H54 (cell line): ENCODE measurements around the gene TRIM54.
A peak's percentile ranks its signal among the peaks of the same experiment; 100 is the strongest.
"Not testable (repeated sequence)": the region's sequence is repeated elsewhere in the genome, so short reads cannot be mapped to it uniquely, and the experiment has no call there.

Source experiments
- DNase-seq: peaks from one replicate; pipeline ENCODE4 v3.0.0; 2011; ENCODE audit warnings: low spot score, mixed read lengths; ENCODE audit not compliant: insufficient read length
- FAIRE-seq: peaks from 3 replicates; lab custom pipeline; 2011; peaks lifted over from hg19 to GRCh38; lab: Jason Lieb, UNC
- POLR2A ChIP-seq: IDR thresholded peaks from 2 replicates; pipeline ENCODE4 v1.6.1; 2011; ENCODE audit warnings: low read depth, mild to moderate bottlenecking, low read length

The TRIM54 gene

DNA sequence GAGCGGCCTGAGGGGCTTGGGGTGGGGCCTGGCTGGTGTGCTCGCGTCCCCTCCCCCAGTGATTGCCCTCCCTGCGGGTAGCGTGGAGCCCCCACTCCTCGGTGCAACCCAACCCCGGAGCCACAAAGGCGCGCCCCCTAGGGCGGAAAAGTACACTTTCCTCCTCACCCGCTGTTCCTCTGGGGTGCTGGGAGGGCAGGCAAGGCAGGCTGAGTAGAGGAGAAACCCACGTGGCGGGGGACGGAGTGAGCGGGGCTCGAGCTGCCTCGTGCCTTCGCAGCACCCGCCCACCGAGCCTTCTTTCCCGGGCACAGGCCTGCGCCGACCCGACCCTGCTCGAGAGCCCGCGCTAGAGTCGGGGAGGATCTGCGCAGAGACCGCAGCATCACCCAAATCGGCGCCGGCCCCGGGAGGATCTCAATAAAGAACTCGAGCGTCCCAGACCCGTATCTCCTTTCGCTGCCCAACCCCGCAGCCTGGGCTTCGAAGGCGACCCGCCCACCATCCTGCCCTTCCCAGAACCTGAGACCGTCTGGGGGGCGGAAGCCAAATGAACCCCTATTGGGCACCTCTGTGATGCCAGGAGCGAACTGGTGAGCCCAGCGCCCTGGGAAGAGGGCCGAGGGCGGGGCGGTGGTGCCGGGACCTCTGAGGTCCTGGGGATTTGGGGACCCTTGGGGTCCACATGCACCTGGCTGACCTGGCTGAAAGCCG is 24.5 kb downstream of the TRIM54 start:
- TF ChIP-seq POLR2A: no peak
- no peak for DNase-seq
- no peak for FAIRE-seq

DNA sequence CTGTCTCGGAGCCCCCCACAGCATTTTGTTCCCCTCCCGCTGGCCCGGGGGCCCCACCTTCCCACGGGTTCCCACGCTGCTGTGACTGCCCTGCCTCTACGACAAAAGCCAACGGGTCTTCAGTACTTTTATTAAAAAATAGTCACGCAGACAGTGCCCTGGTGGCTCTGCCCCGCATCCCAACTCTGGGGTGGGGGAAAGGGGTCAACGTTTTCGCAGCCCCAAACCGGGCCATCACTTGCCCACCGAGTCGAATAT is 25.0 kb downstream of the TRIM54 start:
- DNase-seq (no peak), FAIRE-seq (no peak)
- no peak for TF ChIP-seq POLR2A

DNA sequence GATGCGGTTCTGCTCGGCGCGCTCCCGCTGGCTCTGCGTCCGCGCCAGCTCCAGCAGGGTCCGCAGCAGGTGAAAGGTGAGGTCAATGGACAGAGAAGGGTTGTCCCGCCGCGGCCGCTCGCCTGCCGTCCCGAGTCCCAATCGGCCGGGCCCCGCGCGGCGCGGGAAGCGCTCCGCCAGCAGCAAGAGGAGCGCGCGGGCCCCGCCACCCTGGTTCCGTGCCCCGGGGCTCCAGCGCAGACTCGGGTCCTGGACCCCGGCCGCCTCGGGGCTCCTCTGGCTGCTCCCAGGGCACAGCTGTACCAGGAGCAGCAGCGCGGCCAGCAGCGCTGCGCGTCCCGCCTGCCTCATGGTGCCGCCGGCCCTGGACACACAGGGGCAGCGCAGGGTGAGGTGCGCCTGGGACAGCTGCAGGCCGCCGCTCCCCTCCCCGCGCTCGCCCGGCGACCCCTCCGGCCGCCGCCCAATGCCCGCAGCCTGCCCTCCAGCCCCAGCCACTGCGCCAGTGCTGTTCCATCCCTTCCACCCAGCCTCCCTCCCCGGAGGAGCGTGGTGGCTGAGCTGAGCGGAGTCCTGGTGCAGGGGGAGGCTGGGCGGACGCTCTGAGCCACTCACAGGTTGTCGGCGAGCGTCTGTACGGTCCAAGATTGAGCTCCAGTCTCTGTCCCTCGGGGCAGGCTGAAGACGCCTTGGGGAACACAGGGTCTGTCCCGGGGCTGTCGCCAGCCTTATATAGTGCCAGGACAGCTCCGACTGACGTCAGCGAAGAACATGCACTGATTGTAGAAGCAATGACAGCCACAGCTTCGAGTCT is 25.5 kb downstream of the TRIM54 start:
- no peak for TF ChIP-seq POLR2A

DNA sequence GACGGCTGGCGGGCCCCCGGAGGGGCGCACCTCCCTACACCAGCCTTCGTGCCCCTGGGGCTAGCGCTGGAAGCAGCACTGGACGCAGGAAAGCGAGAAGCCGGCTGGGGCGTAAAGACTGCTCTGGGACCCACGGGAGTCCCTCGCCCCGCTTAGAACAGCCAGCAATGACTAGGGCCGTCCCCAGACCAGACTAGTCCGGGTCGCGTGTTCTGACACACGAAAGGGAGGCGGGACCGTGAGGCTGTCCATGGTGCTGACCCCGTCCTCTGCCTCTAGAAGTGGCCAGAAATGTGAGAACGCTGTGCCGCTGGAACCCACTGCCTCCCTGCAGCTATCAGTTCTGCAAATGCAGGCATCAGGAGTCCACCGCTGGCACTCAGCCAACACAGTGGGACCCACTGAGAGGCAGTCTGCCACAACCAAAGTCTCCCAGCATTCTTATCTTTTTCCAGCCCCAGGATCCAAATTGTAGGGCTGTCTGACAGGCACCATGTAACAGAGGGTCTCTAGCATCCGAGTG is 26.2 kb downstream of the TRIM54 start, which contains the start of gene UCN:
TSS of gene UCN (minus strand) at position 87 of the 523 bp plus-strand sequence. CDS start 550 bp downstream, outside the sequence.
- TF ChIP-seq POLR2A: no peak
- DNase-seq: no peak
- no peak for FAIRE-seq

More for the DNA sequence above, 25.5 kb downstream of the TRIM54 start:
- no peak for DNase-seq
- no peak for FAIRE-seq

DNA sequence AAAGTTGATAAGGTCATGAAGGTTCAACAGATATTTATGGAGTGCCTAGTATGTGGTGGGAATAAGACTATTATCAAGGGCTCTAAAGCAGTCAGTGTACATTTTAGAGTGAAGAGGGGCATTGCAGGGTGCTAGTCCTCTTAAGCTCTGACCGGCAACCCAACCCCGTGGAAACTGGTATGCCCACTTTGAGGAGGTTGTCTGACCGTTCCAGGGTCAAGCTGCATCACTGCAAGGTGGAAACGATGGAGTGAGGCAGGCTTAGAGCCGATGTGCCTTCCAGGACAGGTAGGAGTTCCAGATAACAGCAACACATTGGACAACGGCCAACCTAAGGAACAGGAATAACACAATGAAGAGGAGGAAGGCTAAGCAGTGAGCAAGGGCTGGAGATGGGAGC is 27.4 kb downstream of the TRIM54 start:
- no peak for FAIRE-seq

DNA sequence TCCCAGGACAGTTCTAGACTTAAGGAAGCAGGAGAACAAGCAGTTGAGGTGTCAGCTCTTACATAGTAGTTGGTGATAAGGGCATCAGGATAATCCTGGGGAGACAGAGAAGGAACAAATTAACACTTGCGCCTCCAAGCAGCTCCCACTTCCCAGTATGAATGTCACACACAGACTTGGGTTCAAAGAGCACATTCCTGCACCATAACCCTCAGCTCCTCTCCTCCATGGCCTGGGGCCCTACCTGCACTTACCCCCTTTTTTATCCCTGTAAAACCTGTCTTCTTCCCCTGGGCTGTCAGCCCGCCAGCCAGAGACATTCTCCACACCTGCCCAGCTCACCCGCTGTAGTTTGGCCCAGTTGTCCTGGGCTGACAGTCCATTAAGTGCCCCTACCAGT is 29.9 kb downstream of the TRIM54 start:
- DNase-seq: no peak
- no peak for TF ChIP-seq POLR2A
- FAIRE-seq: no peak

More for the DNA sequence above, 27.4 kb downstream of the TRIM54 start:
- TF ChIP-seq POLR2A: no peak
- DNase-seq: no peak

DNA sequence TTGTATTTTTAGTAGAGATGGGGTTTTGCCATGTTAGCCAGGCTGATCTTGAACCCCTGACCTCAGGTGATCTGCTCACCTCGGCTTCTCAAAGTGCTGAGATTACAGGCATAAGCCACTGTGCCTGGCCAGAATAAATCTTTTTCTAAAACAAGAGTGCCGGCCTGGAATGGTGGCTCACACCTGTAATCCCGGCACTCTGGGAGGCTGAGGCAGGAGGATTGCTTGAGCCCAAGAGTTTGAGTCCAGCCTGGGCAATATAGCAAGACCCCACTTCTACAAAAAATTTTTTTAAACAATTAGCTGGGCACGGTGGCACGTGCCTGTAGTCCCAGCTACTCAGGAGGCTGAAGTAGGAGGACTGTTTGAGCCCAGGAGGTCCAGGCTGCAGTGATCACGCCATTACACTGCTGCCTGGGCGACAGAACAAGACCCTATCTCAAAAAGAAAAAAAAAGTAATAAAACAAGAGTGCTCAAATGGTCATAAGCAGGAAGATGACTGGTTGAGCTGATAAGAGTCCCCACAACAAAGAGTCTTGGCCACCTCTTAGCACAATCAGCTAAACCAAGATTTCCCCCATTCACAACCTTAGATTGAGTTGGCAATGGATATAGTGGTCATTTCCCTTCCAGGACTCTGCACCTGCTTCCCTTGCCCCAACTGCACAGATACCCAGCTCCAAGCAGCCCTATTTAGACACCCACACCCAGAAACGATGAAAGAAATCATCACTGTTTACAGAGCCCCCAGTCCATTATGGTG is 31.8 kb downstream of the TRIM54 start:
- no peak for FAIRE-seq
- no peak for TF ChIP-seq POLR2A
- no peak for DNase-seq

DNA sequence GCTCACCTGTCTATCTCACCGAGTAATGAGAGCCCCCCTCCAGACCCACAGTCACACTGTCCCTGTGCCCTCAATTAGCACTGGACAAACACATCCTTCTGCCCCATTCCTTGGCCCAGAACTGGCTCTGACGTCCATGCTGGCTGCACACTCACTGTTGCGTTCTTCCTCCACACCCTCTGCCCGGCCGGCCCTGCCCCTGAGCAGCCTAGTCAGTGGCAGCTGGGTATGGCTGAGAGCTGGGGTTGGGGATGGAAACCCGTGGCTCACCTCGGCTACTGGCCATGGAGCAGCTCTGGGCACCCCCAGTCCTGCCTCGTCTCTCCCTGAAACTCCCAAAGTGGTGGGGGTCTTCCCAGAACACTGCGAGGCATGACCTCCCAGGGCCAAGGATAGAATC is 32.5 kb downstream of the TRIM54 start:
- no peak for FAIRE-seq
- DNase-seq: no peak
- TF ChIP-seq POLR2A: no peak

DNA sequence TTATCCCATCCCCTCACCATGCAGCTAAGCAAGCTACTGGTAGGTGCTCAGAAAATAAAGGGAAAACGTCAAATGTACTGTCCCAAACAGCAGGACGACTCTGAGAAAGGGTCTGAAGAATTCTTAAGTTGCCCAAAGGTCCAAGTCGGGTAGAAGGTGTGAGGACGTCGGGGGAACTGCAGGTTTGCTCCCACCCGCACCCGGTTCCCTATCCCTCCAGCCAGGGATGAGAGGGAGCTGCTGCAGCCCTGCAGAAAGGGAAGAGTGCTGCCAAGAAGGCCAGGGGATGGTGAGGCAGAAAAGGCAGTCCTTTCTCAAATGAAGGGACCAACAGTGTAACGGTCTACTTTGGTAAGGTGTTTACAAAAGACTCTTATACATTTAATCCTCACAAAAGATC is 32.9 kb downstream of the TRIM54 start:
- TF ChIP-seq POLR2A: no peak
- DNase-seq (no peak), FAIRE-seq (no peak)

DNA sequence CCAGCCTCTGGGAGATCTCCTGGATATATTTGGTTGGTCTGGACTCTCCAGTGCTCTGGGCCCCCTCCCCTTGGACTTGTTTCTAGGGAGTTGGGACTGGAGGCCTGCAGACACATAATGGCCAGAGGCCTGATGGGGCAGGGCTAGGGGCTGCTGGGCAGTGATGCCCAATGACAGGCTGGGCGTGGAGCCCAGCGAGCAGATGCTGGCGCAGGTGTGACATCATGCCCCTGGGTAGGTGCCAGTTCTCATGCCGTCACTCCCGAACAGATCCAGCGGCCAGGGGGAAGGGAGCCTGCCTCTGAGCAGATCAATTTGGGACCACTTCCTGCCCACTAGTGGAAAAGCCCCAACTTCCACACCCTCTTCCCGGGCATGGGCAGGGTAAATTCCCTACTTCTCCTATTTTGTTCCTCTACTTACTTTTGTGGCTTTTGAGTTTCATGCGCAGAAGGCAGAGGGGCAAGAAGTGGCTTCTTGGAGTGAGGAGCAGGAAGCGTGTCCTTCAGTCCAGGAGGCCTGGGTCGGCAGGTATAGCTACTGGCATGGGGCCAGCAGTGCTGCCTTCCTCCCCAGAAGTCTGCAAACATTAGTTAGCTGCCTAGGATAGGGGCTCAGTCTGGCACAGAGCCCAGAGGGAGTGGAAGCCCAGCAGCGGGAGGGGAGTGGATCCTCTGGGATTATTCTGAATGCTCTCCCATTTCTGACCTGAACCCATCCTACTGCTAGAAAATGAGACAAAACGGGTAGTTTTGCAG is 34.6 kb downstream of the TRIM54 start:
- FAIRE-seq (no peak), DNase-seq (no peak)
- TF ChIP-seq POLR2A: no peak

DNA sequence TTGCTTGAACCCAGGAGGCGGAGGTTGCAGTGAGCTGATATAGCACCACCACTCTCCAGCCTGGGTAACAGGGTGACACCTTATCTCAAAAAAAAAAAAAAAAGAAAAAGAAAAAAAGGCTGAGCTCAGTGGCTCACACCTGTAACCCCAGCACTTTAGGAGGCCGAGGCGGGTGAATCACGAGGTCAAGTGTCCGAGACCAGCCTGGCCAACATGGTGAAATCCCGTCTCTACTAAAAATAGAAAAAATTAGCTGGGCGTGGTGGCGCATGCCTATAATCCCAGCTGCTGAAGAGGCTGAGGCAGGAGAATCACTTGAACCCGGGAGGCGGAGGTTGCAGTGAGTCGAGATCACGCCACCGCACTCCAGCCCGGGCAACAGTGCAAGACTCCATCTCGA is 37.6 kb downstream of the TRIM54 start:
- FAIRE-seq, DNase-seq: not testable (repeated sequence)

DNA sequence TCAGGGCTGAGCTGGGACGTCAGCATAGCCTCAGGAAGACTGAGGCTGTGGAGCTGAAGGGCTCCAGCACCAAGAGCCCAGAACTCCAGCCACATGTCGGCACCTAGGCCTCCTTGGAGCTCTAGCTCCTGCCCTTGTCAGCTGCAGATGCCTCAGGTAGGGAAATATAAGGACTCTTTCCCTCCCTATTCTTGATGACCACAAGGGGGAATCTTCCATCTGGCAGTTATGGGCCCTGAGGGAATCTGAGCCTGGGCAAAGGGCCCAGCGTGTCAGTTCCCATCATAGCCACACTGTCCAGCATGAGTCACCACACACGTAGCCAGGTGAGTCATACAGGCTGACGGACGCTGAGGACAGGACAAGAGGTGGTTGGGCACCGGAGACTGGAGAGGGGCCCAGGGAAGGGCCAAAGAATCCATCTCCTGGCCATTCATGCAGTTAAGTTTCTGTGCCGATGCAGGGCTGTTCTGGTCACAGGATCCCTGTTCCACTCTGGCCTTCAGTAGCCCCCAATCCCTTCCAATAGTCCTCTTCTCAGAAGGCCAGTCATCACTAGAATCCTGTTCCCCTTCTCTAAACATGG is 38.8 kb downstream of the TRIM54 start:
- no peak for TF ChIP-seq POLR2A
- FAIRE-seq: peak; percentile 96
- DNase-seq: peak; percentile 96

DNA sequence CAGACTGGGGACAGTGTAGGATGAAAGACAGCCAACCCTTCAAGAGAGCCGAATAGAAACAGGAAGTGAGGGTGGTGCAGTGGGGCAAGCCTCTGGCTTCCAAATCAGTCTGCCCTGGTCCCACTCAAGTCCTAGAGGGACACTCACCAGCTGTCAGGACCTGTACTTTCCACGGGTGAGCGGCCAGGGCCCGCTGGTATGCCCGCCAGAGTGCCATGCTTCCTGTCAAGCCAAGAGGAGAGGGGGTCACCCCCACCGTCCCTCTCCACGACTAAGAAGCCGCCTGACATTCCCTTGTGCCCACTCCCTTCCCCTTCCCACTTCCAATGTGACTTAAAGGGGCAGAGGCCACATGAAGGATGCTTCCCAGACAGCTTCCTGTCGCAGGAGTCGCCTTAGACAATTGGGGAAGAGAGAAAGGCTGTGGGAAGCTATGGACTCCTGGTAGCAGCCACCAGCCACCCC is 40.1 kb downstream of the TRIM54 start:
- TF ChIP-seq POLR2A: no peak

More for the DNA sequence above, 40.1 kb downstream of the TRIM54 start:
- no peak for DNase-seq
- FAIRE-seq: no peak
